ENCODE data around the gene ERN2. TPM values are rescaled to one million over a fixed set of nuclear protein-coding genes. Genes with fewer than 3 reads are reported as not detected.
"Not testable (repeated sequence)": the region's sequence is repeated elsewhere in the genome, so short reads cannot be mapped to it uniquely, and the experiment has no call there.

Gene ERN2
- total RNA-seq, 1 experiment from 2014 or later, result 0.47 TPM

- ATAC-seq, result no peak
Observed at GRCh38 chr16:23739516-23739915, 26.5 kb upstream of the ERN2 start.

DNA sequence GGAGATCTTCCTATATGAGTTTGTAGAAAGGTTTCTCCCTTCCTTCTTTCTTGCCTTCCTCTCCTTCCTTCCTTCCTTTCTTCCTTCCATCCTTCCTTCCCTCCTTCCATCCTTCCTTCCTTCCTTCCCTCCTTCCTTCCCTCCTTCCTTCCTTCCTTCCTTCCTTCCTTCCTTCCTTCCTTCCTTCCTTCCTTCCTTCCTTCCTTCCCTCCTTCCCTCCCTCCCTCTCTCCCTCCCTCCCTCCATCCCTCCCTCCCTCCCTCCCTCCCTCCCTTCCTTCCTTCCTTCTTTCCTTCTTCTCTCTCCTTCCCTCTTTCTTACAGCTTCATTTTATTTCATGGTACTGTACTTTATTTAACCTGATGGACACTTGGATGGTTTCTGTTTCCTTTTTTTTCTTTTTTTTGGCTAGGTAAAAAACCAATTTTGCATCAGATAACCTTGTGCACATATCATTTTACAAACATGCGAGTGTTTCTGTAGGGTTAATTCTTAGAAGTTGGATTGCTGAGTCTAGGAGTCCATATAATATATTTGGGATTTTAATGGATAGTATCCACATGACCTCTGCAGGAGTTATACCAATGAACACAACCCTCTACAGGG is 24.5 kb upstream of the ERN2 start:
- H3K27ac ChIP-seq (ENCODE audit: low read depth, low read length); H3K79me2 ChIP-seq (ENCODE audit: insufficient read depth, low read length); H3K4me2 ChIP-seq (ENCODE audit: low read length); CTCF ChIA-PET; POLR2A ChIA-PET; H4K20me1 ChIP-seq (ENCODE audit: insufficient read depth); H3K4me1 ChIP-seq (ENCODE audit: control insufficient read depth in 1 of 2, insufficient read depth in 2 of 2, low read length in 2 of 2); RAD21 ChIA-PET (ENCODE audit: low non-redundant PET in 1 of 2, low total read pairs in 2 of 2, uncharacterized antibody in 2 of 2, unreplicated experiment in 2 of 2); H3K4me3 ChIP-seq (replicated peaks in 1 of 2; ENCODE audit: low read depth in 1 of 2, low read length in 2 of 2); H3K9me2 ChIP-seq (ENCODE audit: insufficient read depth); H3K9ac ChIP-seq (ENCODE audit: low read length); ATAC-seq; H3K36me3 ChIP-seq (ENCODE audit: control insufficient read depth in 1 of 2, insufficient read depth in 2 of 2, low read length in 2 of 2); BruUV-seq (replicated peaks); H2AFZ ChIP-seq (ENCODE audit: low read depth, low read length, poor library complexity, severe bottlenecking); DNase-seq (ENCODE audit: low read depth, low spot score); H3K9me3 ChIP-seq (ENCODE audit: control insufficient read depth in 1 of 2, insufficient read depth in 1 of 2, low read depth in 1 of 2, low read length in 2 of 2); H3K27me3 ChIP-seq (ENCODE audit: insufficient read depth, low read length): not testable (repeated sequence)
- intact Hi-C loops (cut with micrococcal nuclease), result loop anchor here (5.0 kb wide), 2 partner anchors 65 to 515 kb away; no protein-coding TSS in a partner anchor

More at GRCh38 chr16:23739516-23739915, 26.5 kb upstream of the ERN2 start:
- POLR2A ChIA-PET, result no interaction called here
- no peak overlapping the region for H3K27ac ChIP-seq (ENCODE audit: low read depth, low read length)
- no peak overlapping the region for H3K9ac ChIP-seq (ENCODE audit: low read length)
- no peak overlapping the region for H3K4me2 ChIP-seq (ENCODE audit: low read length)
- H3K9me3 ChIP-seq (ENCODE audit: control insufficient read depth in 1 of 2, insufficient read depth in 1 of 2, low read depth in 1 of 2, low read length in 2 of 2), result no peaks in the 10 kb centered on the region
- BruUV-seq (replicated peaks), result no TSS peak
- CTCF ChIA-PET, result no interaction called here
- RAD21 ChIA-PET (ENCODE audit: low non-redundant PET in 1 of 2, low total read pairs in 2 of 2, uncharacterized antibody in 2 of 2, unreplicated experiment in 2 of 2), result interaction anchor here in 1 of 2 experiments (0.6 kb wide), 1 partner anchor 57 kb away, joined by 3 read pairs; no protein-coding TSS in a partner anchor
- H3K4me1 ChIP-seq (ENCODE audit: control insufficient read depth in 1 of 2, insufficient read depth in 2 of 2, low read length in 2 of 2), result no peaks in the 10 kb centered on the region
- H3K9me2 ChIP-seq (ENCODE audit: insufficient read depth), result no peaks in the 10 kb centered on the region
- H3K79me2 ChIP-seq (ENCODE audit: insufficient read depth, low read length), result no peaks in the 10 kb centered on the region
- H3K4me3 ChIP-seq (replicated peaks in 1 of 2; ENCODE audit: low read depth in 1 of 2, low read length in 2 of 2), result no peak overlapping the region
- H2AFZ ChIP-seq (ENCODE audit: low read depth, low read length, poor library complexity, severe bottlenecking), result no peak overlapping the region
- no peak for DNase-seq (ENCODE audit: low read depth, low spot score)
- no peaks in the 10 kb centered on the region for H4K20me1 ChIP-seq (ENCODE audit: insufficient read depth)
- no peak for TF ChIP-seq SRF (IDR thresholded peaks at IDR 0.05; ENCODE audit: low read depth)
- TF ChIP-seq TCF7L2 (IDR thresholded peaks at IDR 0.05; ENCODE audit: borderline replicate concordance, extremely low read depth, insufficient read depth, insufficient read length), result no peak
- TF ChIP-seq EZH2phosphoT487 (IDR thresholded peaks at IDR 0.05; ENCODE audit: borderline replicate concordance), result no peak
- TF ChIP-seq MAX (IDR thresholded peaks at IDR 0.05), result no peak
- TF ChIP-seq EZH2 (IDR thresholded peaks at IDR 0.05), result no peak
- TF ChIP-seq, protein P1, sequence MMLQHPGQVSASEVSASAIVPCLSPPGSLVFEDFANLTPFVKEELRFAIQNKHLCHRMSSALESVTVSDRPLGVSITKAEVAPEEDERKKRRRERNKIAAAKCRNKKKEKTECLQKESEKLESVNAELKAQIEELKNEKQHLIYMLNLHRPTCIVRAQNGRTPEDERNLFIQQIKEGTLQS (IDR thresholded peaks at IDR 0.05), result no peak
- no peak for TF ChIP-seq POLR2AphosphoS5 (IDR thresholded peaks at IDR 0.05; ENCODE audit: low read depth, low read length)
- no peak for TF ChIP-seq SIN3A (IDR thresholded peaks at IDR 0.05; ENCODE audit: low read depth)
- no peak for TF ChIP-seq REST (IDR thresholded peaks at IDR 0.05; ENCODE audit: low read depth)
- no peak for TF ChIP-seq ZNF274 (IDR thresholded peaks at IDR 0.05; ENCODE audit: low read depth, low read length)
- intact Hi-C loops (cut with micrococcal nuclease), result loop anchor here (5.0 kb wide), 2 partner anchors 63 to 513 kb away; no protein-coding TSS in a partner anchor
- H3K27me3 ChIP-seq (ENCODE audit: insufficient read depth, low read length), result 0 out of 2 replicates have a peak, but pooled peaks cover 3% of the 10 kb centered on the region
- H3K36me3 ChIP-seq (ENCODE audit: control insufficient read depth in 1 of 2, insufficient read depth in 2 of 2, low read length in 2 of 2), result no peaks in the 10 kb centered on the region
